NCI-H2196 treated with DMSO at 0.1 percent for 48 hours (cell line): ENCODE results near the gene SPCS3.
"Not testable (repeated sequence)": the region's sequence is repeated elsewhere in the genome, so short reads cannot be mapped to it uniquely, and the experiment has no call there.

Source experiments
- DNase-seq: peaks from one replicate; lab custom pipeline; 2025; ENCODE audit not compliant: unreplicated experiment; lab: John Stamatoyannopoulos, UW

The SPCS3 gene

DNA sequence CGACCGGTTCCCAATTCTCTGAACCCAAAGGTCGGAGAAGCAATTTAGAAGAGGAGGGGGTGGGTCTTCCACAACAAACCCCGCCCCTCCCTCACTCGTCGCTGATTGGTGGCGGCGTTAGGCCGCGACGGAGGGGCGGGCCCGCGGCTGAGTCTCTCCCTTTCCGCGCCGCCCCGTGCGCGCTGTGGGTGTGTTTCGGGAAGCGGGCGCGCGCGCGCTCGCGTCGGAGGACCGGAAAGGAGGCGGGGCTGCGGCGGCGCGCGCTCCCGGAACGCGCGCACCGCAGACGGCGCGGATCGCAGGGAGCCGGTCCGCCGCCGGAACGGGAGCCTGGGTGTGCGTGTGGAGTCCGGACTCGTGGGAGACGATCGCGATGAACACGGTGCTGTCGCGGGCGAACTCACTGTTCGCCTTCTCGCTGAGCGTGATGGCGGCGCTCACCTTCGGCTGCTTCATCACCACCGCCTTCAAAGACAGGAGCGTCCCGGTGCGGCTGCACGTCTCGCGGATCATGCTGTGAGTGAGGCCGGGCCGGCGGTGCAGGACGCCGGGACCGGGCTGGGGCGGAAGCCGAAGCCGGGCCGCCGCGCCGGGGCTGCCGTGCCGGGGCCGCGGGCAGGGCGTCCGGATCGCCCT lies at the start of gene SPCS3:
Gene SPCS3 (plus strand): TSS at position 263 of the 636 bp plus-strand sequence. CDS start 111 bp downstream, at position 374.
- DNase-seq: peak; percentile 63

DNA sequence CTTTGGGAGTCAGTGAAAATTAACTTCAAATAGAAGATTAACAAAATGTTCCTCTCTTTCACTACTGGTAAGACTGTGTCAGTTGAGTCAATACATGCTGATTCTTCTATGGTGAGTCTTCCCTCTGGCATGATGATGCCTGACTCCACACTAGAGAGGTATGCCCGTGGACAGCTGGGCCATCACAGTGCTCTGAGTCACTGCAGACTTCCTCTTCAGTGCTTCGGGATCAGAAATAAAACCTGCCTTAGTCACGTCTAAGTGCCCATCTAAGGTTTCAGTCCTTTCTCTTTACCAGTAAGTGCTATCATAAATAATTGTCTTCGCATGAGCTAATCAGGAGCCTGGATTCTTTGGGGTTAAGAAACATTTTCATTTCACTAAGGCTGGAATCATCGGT lies 49.1 kb upstream of the SPCS3 start:
- peak; percentile 29 for DNase-seq

DNA sequence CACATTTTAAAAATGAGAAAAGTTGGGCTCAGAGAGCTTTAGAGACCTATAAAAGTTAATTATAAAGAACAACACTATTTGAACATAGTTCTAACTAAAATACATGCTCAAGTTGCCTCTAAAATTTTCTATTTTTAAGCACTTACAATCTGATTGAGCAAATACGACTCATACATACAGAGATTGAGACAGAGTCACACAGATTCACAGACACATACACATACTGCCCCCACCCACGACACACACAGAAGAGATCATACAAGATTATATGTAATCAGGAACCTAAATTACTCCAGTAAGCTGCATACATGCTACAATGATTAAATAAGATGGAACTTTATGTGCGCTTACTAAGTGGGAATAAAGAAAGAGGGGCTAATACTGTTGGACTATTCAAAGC lies 48.0 kb upstream of the SPCS3 start:
- DNase-seq: no peak

DNA sequence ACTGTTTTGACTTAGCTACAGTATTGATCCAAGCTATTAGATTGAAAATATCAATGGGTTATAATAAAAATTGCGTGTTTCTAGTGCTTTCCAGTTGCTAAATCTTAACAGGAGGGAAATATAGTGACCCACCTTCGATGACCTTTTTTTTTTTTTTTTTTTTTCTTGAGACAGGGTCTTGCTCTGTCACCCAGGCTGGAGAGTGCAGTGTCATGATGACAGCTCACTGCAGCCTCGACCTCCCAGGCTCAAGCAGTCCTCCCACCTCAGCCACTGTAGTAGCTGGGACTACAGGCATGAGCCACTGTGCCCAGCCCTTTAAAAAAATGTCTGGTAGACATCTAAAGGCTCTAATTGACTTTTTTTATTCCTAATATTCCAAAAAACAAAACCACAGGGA lies 47.0 kb upstream of the SPCS3 start:
- DNase-seq: no peak

DNA sequence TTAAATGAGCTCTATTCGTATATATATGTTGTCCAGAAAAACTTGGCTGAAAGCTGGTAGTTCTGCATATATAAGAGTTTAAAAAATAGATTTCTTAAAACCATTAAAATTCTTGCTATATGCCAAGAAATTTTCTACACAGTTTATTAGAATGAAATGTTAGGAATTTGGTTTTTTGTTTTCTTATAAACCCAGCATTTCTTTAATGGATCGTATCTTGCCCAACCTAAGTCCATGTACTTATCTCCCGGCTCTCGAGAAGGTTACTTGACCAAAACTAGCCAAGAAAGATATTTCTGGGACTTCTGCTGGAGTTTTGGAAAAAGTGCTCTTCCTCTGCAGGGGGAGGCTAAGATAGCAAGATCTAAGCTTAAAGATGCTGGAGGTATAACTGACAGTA lies 46.0 kb upstream of the SPCS3 start:
- DNase-seq: no peak

DNA sequence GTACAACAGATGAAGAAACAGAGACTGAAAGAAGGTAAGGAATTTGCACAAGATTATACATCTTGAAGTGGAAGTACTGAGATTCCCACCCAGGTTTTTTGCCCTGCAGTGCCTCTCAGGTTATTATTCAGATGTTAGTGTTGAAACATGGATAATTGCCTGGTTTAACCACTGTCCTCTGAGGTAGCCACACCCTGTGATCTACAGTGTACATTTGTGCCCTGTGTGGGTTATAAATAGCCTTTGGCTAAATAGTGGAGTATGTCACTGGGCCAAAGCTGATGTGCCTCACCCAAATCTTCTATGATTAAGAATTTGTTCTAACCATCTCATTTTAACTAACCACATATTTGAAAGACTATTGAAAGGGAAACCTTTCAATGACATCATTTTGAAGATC lies 45.3 kb upstream of the SPCS3 start:
- DNase-seq: no peak

DNA sequence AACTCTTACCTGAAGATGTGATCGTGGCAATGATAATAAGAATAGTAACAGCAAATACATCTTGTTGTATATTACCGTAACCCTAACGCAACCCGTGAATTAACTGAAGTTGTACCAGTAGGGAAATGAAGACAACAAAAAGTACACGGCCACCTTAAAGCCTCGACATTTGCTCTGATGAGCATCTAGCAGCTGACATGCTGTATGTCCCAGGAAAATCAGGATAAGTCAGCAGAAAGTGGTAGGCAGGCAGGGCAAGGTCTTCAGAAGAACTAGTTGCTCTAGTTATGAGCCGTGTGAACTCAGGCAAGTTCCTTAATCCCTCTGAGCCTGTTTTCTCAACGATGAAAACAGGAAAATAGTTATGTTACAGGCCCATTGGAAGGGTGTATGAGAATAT lies 43.1 kb upstream of the SPCS3 start:
- no peak for DNase-seq

DNA sequence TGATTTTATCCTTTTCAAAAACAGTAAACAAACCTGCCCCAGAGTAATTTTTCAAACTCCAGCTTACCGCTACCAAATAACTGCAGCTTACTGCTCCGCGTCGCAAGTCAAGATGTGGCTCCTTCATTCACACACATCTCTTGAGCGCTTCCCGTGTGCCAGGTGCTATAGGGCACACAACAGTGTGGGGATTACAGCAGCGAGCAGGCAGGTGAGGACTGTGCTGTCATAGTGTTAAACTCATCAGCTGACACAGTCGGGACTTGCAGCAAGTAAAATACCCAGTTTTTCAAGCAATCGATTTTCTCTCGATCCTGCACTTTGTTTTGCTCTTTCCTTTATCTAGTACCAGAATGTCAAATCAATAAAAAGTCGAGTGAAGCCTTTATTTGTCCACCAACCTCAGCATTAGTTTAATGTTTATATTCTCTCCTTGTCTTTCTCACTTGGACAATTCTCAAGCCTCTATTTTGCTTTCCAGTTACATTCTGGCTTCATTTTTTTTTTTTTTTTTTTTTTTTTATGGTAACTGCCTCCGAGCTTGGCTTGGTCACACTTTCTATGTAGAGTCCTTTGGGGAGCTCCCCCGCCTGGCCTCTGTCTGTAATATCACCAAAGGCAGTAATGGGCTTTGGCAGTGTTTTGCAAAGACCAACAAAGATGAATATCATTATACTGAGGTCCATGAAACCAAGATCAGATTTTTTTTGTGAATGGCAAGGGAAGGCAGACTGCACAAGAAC lies 42.4 kb upstream of the SPCS3 start:
- no peak for DNase-seq

DNA sequence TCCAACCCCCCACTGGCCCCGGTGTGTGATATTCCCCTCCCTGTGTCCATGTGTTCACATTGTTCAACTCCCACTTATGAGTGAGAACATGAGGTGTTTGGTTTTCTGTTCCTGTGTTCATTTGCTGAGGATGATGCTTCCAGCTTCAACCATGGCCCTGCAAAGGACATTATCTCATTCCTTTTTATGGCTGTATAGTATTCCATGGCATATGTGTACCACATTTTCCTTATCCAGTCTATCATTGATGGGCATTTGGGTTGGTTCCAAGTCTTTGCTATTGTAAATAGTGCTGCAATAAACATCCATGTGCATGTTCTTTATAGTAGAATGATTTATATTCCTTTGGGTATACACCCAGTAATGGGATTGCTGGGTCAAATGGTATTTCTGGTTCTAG lies 40.2 kb upstream of the SPCS3 start:
- DNase-seq: not testable (repeated sequence)

DNA sequence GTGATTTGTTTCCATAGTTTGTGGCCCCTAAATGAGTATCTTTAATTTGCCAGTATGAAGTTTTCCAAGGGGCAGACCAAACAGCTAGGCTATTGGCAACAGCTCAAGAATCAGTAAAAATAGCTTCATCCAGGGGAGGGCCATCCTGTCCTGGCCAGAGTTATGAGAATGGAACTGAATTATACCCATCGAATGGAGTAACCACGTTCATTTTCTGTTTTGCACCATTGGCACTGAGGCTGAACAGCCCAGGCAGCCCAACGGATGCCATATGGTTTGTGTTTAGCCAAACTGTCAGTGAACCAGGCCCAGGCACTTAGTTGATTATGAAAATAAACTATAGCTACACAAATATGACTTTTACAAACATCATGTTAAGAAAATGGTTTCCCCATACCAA lies 33.0 kb upstream of the SPCS3 start:
- DNase-seq: no peak

DNA sequence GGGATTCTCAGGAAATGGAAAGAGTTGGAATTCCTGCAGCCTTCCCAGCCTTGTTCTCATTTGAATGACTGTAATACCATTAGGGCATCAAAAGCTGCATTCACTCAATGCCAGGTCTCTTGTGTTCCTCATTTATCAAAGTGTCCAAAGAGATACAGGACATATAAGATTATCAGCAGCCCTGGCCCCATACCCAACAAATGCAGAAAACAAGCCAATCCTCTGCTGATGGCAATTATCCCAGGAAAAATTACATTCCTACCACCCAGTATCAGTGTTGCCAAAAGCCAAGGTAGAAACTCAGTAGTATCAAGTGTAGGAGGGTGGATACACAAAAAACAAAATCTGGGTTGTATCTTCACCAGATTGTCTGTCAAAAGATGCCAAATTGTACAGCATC lies 32.2 kb upstream of the SPCS3 start:
- DNase-seq: no peak

DNA sequence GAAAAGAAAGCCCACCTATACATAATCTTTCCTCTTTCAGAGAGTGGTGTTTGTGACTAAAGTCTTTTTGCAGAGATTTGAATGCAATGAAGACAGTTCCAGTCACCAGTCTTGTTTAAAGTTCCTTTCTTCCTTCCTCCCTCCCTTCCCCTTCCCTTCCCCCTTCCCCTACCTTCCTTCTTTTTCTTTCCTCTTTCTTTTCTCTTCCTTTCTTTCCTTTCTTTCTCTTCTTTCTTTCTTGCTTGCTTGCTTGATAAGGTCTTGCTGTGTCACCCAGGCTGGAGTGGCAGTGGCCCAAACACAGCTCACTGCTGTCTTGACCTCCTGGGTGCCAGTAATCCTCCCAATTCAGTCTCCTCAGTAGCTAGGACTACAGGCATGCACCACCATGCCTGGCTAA lies 31.7 kb upstream of the SPCS3 start:
- DNase-seq: no peak

DNA sequence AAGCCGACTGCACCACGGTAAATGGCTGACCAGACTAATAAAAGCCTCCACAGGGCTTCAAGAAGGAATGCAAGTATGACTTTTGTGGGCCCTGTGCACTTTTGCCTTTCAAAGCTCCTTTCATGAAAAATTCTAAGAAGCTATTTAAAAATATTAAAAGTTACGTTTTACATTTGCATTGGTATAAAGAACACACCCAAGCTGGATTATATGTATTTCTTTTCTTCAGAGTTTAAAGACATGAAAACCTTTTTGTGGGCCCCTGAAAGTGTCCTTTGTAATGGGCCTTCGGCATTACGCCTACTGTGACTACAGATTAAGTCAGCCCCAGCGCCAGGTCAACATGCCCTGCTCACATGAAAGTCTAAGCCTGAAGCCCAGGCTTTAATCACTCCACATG lies 30.2 kb upstream of the SPCS3 start:
- DNase-seq: no peak

DNA sequence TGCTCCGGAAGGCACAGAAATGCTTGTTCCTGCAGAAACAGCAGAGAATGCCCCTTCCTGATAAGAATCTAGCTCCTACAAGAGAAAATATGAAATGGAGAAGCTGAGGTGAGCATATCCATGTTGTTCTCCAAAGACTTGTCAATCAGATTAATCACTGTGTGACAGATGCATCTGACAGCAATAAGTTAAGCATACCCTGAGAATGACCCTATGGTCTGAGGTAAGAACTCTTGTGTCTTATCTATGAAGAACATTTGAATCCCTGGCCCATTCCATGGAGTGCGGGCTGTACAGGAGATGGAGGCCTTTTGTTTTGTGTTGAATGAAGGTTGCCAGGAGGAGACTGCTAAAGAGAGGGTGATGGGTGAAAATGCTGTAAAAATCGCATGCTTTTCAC lies 29.2 kb upstream of the SPCS3 start:
- DNase-seq: no peak

DNA sequence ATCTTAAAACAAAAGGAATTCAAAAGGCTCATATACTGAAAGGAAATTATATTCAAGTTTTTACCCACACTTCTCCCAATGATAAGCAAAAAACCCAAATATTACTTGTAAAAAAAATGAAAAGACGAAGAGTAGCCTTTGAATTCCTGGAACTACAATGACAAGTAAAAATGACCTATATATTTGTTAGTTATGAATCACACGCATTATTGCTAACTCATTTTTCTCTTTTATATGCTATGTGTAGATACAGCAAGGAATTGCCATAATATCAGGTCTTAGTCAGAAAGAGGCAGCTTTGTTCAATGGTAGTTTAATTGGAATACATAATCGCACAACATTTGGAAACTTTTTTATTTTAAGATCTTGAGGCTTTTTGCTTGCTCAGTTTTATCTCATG lies 28.0 kb upstream of the SPCS3 start:
- DNase-seq: no peak

DNA sequence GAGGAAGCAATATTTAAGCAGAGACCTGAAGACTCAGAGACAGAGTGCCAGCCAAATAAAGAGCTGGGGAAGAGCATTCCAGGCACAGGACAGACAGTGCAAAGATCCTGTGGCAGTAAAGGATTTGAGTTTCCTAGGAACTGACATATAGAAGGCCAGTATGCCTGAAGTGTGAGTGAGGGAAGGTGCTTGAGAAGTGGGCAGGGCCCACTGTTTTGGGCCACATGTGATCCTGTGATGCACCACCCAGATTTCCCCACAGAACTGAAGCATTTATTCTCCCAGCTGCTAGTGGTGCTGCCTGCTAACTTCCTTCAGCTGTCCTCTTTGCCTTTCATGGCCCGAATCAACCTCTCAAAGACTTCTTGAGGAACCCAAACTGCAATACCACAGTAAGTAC lies 26.8 kb upstream of the SPCS3 start:
- no peak for DNase-seq

DNA sequence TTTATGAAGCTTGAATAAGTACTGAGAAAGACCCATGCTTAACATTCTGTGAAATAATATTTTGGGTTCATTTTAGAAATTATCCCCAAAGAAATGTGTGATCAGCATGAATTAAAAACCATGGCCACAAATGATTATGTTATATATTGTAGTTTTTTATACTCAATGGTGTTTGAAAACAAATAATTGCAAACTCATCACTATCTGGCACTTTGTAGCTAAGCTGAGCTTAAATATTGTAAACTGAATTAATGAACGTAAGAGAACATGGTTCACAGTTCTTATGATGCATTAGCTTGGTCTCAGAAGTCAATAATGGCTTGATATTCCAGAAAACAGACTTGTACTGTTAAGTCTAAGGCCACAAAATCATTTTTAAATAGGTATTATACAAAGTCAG lies 26.1 kb upstream of the SPCS3 start:
- DNase-seq: no peak

DNA sequence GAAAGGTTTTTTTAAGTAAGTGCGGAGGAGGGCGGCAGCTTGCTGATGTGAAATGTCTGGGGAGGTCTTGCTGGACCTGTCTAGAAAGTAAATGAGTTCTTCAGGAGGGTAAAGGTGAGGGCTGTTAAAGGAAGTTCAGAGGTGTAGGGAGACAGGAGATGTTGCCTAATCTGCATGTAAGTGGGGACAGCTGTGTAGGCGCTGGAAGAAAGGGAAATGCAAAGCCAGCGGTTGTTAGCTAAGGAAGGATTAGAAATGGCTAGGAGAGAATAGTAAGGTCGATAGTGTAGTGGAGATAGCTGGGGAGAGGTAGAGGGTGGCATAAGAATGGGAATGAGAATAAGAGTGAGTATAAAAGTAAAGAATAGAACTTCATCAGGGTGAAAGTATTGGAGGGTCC lies 23.9 kb upstream of the SPCS3 start:
- not testable (repeated sequence) for DNase-seq

DNA sequence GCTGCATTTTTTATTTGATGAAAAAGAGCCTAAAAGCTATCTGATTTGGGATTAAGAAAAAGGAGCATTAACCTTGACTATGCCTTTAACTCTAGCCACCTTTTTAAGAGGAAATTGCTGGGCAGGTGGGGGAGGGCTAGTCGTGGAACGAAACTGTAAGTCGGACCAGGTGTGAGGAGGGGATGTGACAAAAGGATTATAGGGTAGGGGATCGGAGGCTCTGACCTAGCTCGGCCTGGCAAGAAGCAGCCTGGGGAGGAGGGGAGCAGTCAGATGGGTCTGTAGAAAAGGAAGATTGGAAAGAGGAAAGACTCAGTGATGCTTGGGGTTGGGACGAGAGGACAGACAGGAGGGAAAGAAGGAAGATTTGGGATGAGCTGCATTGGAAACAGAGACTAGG lies 21.1 kb upstream of the SPCS3 start:
- DNase-seq: no peak

DNA sequence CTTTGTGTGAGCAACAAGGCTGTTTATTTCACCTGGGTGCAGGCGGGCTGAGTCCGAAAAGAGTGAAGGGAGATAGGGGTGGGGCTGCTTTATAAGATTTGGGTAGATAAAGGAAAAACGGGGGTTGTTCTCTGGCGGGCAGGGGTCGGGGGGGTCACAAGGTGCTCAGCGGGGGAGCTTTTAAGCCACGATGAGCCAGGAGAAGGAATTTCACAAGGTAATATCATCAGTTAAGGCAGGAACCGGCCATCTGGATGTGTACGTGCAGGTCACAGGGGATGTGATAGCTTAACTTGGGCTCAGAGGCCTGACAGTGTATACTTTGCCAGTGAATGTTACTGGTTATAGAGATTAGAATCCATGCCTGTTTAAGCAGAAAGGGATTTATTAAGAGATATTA lies 19.7 kb upstream of the SPCS3 start:
- DNase-seq: no peak

DNA sequence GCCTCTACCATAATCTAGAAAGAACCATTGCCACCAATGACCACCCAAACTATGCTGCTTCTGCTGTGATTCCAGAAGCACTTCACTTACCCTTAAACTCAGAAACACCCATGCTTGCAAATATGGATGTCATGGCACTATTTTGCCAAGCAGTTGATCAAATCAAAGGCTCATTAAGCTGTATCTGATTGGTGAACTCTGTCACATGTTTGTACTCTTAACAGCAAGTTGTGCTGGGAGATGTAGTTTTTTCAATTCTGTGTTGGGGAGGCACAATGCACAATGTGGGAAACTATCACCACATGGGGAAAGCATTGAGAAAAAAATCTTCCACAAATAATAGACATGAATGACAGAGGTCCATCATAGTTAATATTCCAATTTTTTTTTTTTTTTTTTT lies 19.2 kb upstream of the SPCS3 start:
- no peak for DNase-seq

DNA sequence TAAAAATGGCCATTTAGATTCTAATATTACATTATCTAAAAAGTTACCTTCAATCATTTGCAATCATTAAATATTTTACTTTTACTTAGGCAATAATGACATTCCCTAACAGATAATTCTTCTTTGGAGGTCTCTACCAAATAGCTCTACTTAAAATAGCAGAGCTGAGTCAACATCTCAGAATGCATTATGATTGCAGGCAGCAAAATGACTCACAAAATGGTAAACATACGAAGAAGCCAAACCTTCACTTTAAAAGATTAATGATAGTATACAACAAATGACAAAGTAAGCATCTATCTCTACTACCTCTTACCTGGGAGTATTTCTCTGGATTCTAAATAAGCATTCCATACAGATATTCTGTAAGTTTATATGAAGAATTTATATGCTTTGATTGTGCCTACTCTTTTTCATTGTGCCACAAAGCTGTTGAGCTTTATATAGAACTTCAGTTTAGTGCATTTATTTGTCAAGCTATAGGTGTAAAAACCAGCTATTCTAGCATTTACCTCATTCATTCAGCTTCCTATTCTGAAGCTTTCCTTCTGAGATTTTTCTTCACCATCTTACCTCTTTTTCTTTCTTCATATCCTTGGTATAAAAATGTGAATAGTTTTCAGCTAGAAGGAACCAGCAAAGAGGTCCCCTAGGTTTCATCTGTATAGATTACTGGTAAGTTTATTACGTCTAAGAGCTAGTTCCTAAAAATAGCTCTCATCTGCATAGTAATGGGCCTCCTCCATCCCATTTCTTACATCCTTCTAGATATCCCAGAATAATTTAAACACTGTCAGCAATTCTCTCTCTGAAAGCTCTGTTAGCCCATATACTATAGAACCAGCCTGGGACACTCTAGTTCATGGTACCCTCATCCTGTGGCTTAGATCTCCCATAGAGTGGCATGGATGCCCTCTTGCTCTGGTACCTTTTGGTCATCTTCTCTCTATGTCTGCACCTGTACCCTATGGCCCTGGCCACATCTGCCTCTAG lies 17.2 kb upstream of the SPCS3 start:
- DNase-seq: no peak
